Esophagus muscularis mucosa (tissue), 4 donors: Measurements from ENCODE around the gene ZNF366. TPM values are rescaled to one million over a fixed set of nuclear protein-coding genes. Genes with fewer than 3 reads are reported as not detected.

Experiments
- DNase-seq: peaks from one replicate; pipeline ENCODE4 v3.0.0-alpha.2; 2017; ENCODE audit errors: extremely low spot score
- H3K27ac ChIP-seq, 4 donors: fragments of 200-600 bp; sonication (generic); replicated peaks in 1 of 4; 1 replicate in 3 of 4; 2 replicates in 1 of 4; pipeline ENCODE4 v1.5.1; 2016 to 2019; ENCODE audit warnings: mild to moderate bottlenecking in 1 of 4
- H3K27me3 ChIP-seq, 4 donors: fragments of 200-600 bp; sonication (generic); one replicate each; pipeline versions ENCODE4 v1.5.1 to v1.6.0; 2016 to 2019
- H3K36me3 ChIP-seq, 4 donors: fragments of 200-600 bp; sonication (generic); one replicate each; pipeline ENCODE4 v1.5.1; 2016 to 2019
- H3K4me1 ChIP-seq, 4 donors: fragments of 200-600 bp; sonication (generic); one replicate each; pipeline ENCODE4 v1.5.1; 2016 to 2019
- H3K4me3 ChIP-seq, 4 donors: fragments of 200-600 bp; sonication (generic); 1 replicate in 2 of 4; 2 replicates in 2 of 4; pipeline ENCODE4 v1.5.1; 2016 to 2019; ENCODE audit warnings: mild to moderate bottlenecking in 4 of 4, moderate library complexity in 1 of 4
- H3K9me3 ChIP-seq, 4 donors: fragments of 200-600 bp; sonication (generic); 1 replicate in 3 of 4; 2 replicates in 1 of 4; pipeline ENCODE4 v1.5.1; 2016 to 2019
- CTCF ChIP-seq, 3 experiments: fragments of 200-600 bp in 2 of 3; fragments of 450-650 bp in 1 of 3; sonication (generic) in 2 of 3; IDR thresholded peaks; one replicate each; pipeline ENCODE4 v1.5.1; 2017 to 2019; ENCODE audit warnings: antibody characterized with exemption in 3 of 3, mild to moderate bottlenecking in 2 of 3, moderate library complexity in 1 of 3
- EP300 ChIP-seq: sonication (generic); formaldehyde crosslinking; IDR thresholded peaks from one replicate; pipeline ENCODE4 v1.6.1; 2017; ENCODE audit warnings: antibody characterized with exemption
- POLR2A ChIP-seq: fragments of 450-650 bp; IDR thresholded peaks from one replicate; pipeline ENCODE4 v1.6.1; 2017; ENCODE audit warnings: antibody characterized with exemption, moderate library complexity, mild to moderate bottlenecking, low read depth
- POLR2AphosphoS5 ChIP-seq, 2 donors: sonication (generic); formaldehyde crosslinking; IDR thresholded peaks; one replicate each; pipeline ENCODE4 v1.6.1; 2017; ENCODE audit warnings: antibody characterized with exemption in 2 of 2
- WGBS: methylation state at CpG from one replicate; pipeline ENCODE4 v1.1.5; 2018; 5-methylcytosine and 5-hydroxymethylcytosine counted together
- intact Hi-C: fragments of 100-400 bp; cut with DNase I; formaldehyde crosslinking; loops from one replicate; pipeline ENCODE4 v1.15.1; 2023
- total RNA-seq, 4 donors: library from RNA; depleted of rRNA; stranded (reverse); fragments of >200 nt; gene quantifications; one replicate each; pipeline versions ENCODE4 v1.1.0 to v1.2.1, GENCODE V29; 2016

Gene ZNF366
- total RNA-seq, 4 donors from 2014 or later: 3.1 to 11.1 (median 5.0) TPM

- WGBS: 31% methylated on average over 1 of the region's 1 CpG
Measured at GRCh38 chr5:72478684-72479083, 28.5 kb downstream of the ZNF366 start.

GRCh38 chr5:72478276-72478675, 28.9 kb downstream of the ZNF366 start:
- no peak for DNase-seq
- no peak for TF ChIP-seq POLR2A
- TF ChIP-seq POLR2AphosphoS5 (IDR thresholded peaks at IDR 0.05): no peak
- TF ChIP-seq CTCF (IDR thresholded peaks at IDR 0.05): no peak
- TF ChIP-seq EP300: no peak

More at GRCh38 chr5:72478684-72479083, 28.5 kb downstream of the ZNF366 start:
- intact Hi-C loops: no loop called here
- TF ChIP-seq POLR2A: no peak
- TF ChIP-seq POLR2AphosphoS5 (IDR thresholded peaks at IDR 0.05): no peak
- no peak for TF ChIP-seq CTCF (IDR thresholded peaks at IDR 0.05)
- no peak for TF ChIP-seq EP300
- no peak for DNase-seq
- Histone ChIP-seq H3K4me3 (no peak overlapping the region), H3K9me3 (no peaks in the 10 kb centered on the region), H3K27ac (peak overlapping the region; percentile 4 to 46 (median 20)), H3K27me3 (no peaks in the 10 kb centered on the region), H3K4me1 (peaks cover 3 to 19% (median 15%) of the 10 kb centered on the region in 4 donors), H3K36me3 (no peaks in the 10 kb centered on the region)

GRCh38 chr5:72477644-72478043, 29.6 kb downstream of the ZNF366 start:
- intact Hi-C loops: no loop called here
- Histone ChIP-seq H3K4me1 (peaks cover 3 to 19% (median 15%) of the 10 kb centered on the region in 4 donors), H3K9me3 (no peaks in the 10 kb centered on the region), H3K36me3 (no peaks in the 10 kb centered on the region), H3K27me3 (no peaks in the 10 kb centered on the region), H3K4me3 (no peak overlapping the region), H3K27ac (peak overlapping the region in 1 of 4 donors; percentile 46)
- TF ChIP-seq EP300 (no peak), POLR2A (no peak), CTCF (IDR thresholded peaks at IDR 0.05) (no peak), POLR2AphosphoS5 (IDR thresholded peaks at IDR 0.05) (no peak)
- 91% methylated on average over 4 of the region's 4 CpGs for WGBS
- DNase-seq: no peak

More at GRCh38 chr5:72478276-72478675, 28.9 kb downstream of the ZNF366 start:
- intact Hi-C loops: no loop called here
- Histone ChIP-seq H3K4me1 (peaks cover 3 to 19% (median 15%) of the 10 kb centered on the region in 4 donors), H3K27ac (peak overlapping the region in 3 of 4 donors; percentile 6 to 46 (median 35)), H3K36me3 (no peaks in the 10 kb centered on the region), H3K27me3 (no peaks in the 10 kb centered on the region), H3K9me3 (no peaks in the 10 kb centered on the region), H3K4me3 (no peak overlapping the region)

GRCh38 chr5:72477176-72477575, 30.0 kb downstream of the ZNF366 start:
- Histone ChIP-seq H3K36me3 (no peaks in the 10 kb centered on the region), H3K4me3 (no peak overlapping the region), H3K27me3 (no peaks in the 10 kb centered on the region), H3K4me1 (peaks cover 3 to 19% (median 15%) of the 10 kb centered on the region in 4 donors), H3K9me3 (no peaks in the 10 kb centered on the region), H3K27ac (no peak overlapping the region)
- 75% methylated on average over 1 of the region's 1 CpG for WGBS
- no peak for TF ChIP-seq POLR2AphosphoS5 (IDR thresholded peaks at IDR 0.05)
- TF ChIP-seq EP300: no peak
- no peak for TF ChIP-seq CTCF (IDR thresholded peaks at IDR 0.05)
- no peak for DNase-seq
- intact Hi-C loops: no loop called here

GRCh38 chr5:72476721-72477120, 30.5 kb downstream of the ZNF366 start:
- no peak for DNase-seq
- H3K4me1 ChIP-seq: peaks cover 3 to 19% (median 15%) of the 10 kb centered on the region in 4 donors
- no peaks in the 10 kb centered on the region for H3K36me3 ChIP-seq
- no peak overlapping the region for H3K27ac ChIP-seq
- no peaks in the 10 kb centered on the region for H3K9me3 ChIP-seq
- no peak overlapping the region for H3K4me3 ChIP-seq
- intact Hi-C loops: no loop called here
- TF ChIP-seq CTCF (IDR thresholded peaks at IDR 0.05) (no peak), EP300 (no peak), POLR2AphosphoS5 (IDR thresholded peaks at IDR 0.05) (no peak)
- 97% methylated on average over 3 of the region's 3 CpGs for WGBS
- H3K27me3 ChIP-seq: no peaks in the 10 kb centered on the region
